ENCODE data around the gene TADA2A. TPM values are rescaled to one million over a fixed set of nuclear protein-coding genes. Genes with fewer than 3 reads are reported as not detected.

The TADA2A gene
- total RNA-seq, 2 experiments from 2014 or later: 6.7 to 8.0 TPM

DNA sequence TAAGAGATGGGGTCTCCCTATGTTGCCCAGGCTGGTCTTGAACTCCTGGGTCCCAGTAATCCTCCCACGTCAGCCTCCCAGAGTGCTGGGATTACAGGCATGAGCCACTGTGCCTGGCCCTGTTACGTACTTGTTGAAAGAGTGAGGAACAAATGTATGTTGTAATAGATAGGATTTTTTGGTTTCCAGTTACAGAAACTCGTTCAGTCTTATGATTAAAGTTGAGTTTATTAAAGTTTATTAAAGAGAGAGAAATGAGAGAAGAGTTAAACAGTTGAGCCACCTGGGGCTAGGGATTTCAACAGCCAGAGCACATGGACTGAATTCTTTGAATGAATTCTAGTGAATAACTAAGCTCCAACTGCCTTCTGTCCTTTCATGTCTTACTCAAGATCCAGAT lies 3.7 kb downstream of the TADA2A start:
- no peaks in the 10 kb centered on the region for H3K27me3 Mint-ChIP-seq
- H3K9me3 Mint-ChIP-seq: no peaks in the 10 kb centered on the region
- Histone ChIP-seq H3K36me3 (ENCODE audit: insufficient read depth, low read length) (peaks cover 36% of the 10 kb centered on the region), H3K27ac (ENCODE audit: low read depth in 1 of 2, low read length in 2 of 2) (no peak overlapping the region), H3K4me1 (ENCODE audit: insufficient read depth, low read length) (peaks cover 27% of the 10 kb centered on the region), H3K9me3 (ENCODE audit: control insufficient read depth in 1 of 2, insufficient read depth in 1 of 2, low read length in 2 of 2) (no peaks in the 10 kb centered on the region), H3K4me3 (ENCODE audit: low read length) (no peak overlapping the region), H3K27me3 (ENCODE audit: control insufficient read depth in 1 of 2, insufficient read depth in 2 of 2, low read length in 2 of 2) (no peaks in the 10 kb centered on the region)
- H3K36me3 Mint-ChIP-seq (ENCODE audit: low read depth): peaks cover 62% of the 10 kb centered on the region
- DNase-seq: no peak
- H3K27ac Mint-ChIP-seq: no peak overlapping the region
- CTCF ChIA-PET: interaction anchor here (1.0 to 1.3 kb wide), 2 partner anchors 13 to 37 kb away, joined by 3 to 5 read pairs; no protein-coding TSS in a partner anchor
- TF ChIP-seq, protein P1, sequence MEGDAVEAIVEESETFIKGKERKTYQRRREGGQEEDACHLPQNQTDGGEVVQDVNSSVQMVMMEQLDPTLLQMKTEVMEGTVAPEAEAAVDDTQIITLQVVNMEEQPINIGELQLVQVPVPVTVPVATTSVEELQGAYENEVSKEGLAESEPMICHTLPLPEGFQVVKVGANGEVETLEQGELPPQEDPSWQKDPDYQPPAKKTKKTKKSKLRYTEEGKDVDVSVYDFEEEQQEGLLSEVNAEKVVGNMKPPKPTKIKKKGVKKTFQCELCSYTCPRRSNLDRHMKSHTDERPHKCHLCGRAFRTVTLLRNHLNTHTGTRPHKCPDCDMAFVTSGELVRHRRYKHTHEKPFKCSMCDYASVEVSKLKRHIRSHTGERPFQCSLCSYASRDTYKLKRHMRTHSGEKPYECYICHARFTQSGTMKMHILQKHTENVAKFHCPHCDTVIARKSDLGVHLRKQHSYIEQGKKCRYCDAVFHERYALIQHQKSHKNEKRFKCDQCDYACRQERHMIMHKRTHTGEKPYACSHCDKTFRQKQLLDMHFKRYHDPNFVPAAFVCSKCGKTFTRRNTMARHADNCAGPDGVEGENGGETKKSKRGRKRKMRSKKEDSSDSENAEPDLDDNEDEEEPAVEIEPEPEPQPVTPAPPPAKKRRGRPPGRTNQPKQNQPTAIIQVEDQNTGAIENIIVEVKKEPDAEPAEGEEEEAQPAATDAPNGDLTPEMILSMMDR (IDR thresholded peaks at IDR 0.05): no peak
- intact Hi-C loops (cut with DNase I, micrococcal nuclease): loop anchor here in 1 of 2 experiments (10.0 kb wide), 1 partner anchor 194 kb away; the partner anchor contains the start of gene SYNRG
- no peak for ATAC-seq (ENCODE audit: poor library complexity)
- H3K4me3 Mint-ChIP-seq: peak overlapping the region; percentile 34
- H3K4me1 Mint-ChIP-seq (ENCODE audit: low read depth): peaks cover 32% of the 10 kb centered on the region
- POLR2A ChIA-PET: no interaction called here

- Histone ChIP-seq H3K4me1 (ENCODE audit: insufficient read depth, low read length) (peaks cover 1% of the 10 kb centered on the region), H3K27ac (ENCODE audit: low read depth in 1 of 2, low read length in 2 of 2) (no peak overlapping the region), H3K36me3 (ENCODE audit: insufficient read depth, low read length) (peaks cover 45% of the 10 kb centered on the region), H3K4me3 (ENCODE audit: low read length) (no peak overlapping the region), H3K27me3 (ENCODE audit: control insufficient read depth in 1 of 2, insufficient read depth in 2 of 2, low read length in 2 of 2) (no peaks in the 10 kb centered on the region), H3K9me3 (ENCODE audit: control insufficient read depth in 1 of 2, insufficient read depth in 1 of 2, low read length in 2 of 2) (no peaks in the 10 kb centered on the region)
- no peaks in the 10 kb centered on the region for H3K9me3 Mint-ChIP-seq
- ATAC-seq (ENCODE audit: poor library complexity) (no peak), DNase-seq (no peak)
- H3K36me3 Mint-ChIP-seq (ENCODE audit: low read depth): peaks cover 72% of the 10 kb centered on the region
- ChIA-PET CTCF (interaction anchor here (1.2 kb wide), 1 partner anchor 22 kb away, joined by 3 read pairs; no protein-coding TSS in a partner anchor), POLR2A (interaction anchor here (0.6 kb wide), 1 partner anchor 196 kb away, joined by 5 read pairs; no protein-coding TSS in a partner anchor)
- no peak overlapping the region for H3K27ac Mint-ChIP-seq
- no peaks in the 10 kb centered on the region for H3K27me3 Mint-ChIP-seq
- intact Hi-C loops (cut with DNase I, micrococcal nuclease): loop anchor here in 1 of 2 experiments (2.0 to 10.0 kb wide), 2 partner anchors 73 to 191 kb away; partner anchors contain the start of gene SYNRG
- H3K4me3 Mint-ChIP-seq: peak overlapping the region; percentile 16
- peaks cover 11% of the 10 kb centered on the region for H3K4me1 Mint-ChIP-seq (ENCODE audit: low read depth)
- TF ChIP-seq, protein P1 (IDR thresholded peaks at IDR 0.05): no peak
These were observed 7.3 kb downstream of the TADA2A start for GRCh38 chr17:37413875-37414519.

- Histone ChIP-seq H3K4me1 (ENCODE audit: insufficient read depth, low read length) (no peaks in the 10 kb centered on the region), H3K27me3 (ENCODE audit: control insufficient read depth in 1 of 2, insufficient read depth in 2 of 2, low read length in 2 of 2) (no peaks in the 10 kb centered on the region), H3K27ac (ENCODE audit: low read depth in 1 of 2, low read length in 2 of 2) (no peak overlapping the region), H3K9me3 (ENCODE audit: control insufficient read depth in 1 of 2, insufficient read depth in 1 of 2, low read length in 2 of 2) (no peaks in the 10 kb centered on the region), H3K36me3 (ENCODE audit: insufficient read depth, low read length) (peaks cover 43% of the 10 kb centered on the region), H3K4me3 (ENCODE audit: low read length) (no peak overlapping the region)
- intact Hi-C loops (cut with DNase I, micrococcal nuclease): loop anchor here in 1 of 2 experiments (10.0 kb wide), 1 partner anchor 187 kb away; the partner anchor contains the start of gene SYNRG
- TF ChIP-seq, protein P1 (IDR thresholded peaks at IDR 0.05): no peak
- peaks cover 6% of the 10 kb centered on the region for H3K4me1 Mint-ChIP-seq (ENCODE audit: low read depth)
- POLR2A ChIA-PET: no interaction called here
- DNase-seq (no peak), ATAC-seq (ENCODE audit: poor library complexity) (no peak)
- H3K9me3 Mint-ChIP-seq: no peaks in the 10 kb centered on the region
- peaks cover 62% of the 10 kb centered on the region for H3K36me3 Mint-ChIP-seq (ENCODE audit: low read depth)
- no peak overlapping the region for H3K27ac Mint-ChIP-seq
- no peaks in the 10 kb centered on the region for H3K27me3 Mint-ChIP-seq
- CTCF ChIA-PET: interaction anchor here (0.6 kb wide), 1 partner anchor 67 kb away, joined by 3 read pairs; no protein-coding TSS in a partner anchor
- H3K4me3 Mint-ChIP-seq: no peak overlapping the region
These were observed 11.2 kb downstream of the TADA2A start for GRCh38 chr17:37417852-37418251.
